HepG2 (cell line): Measurements from ENCODE around the gene DCLK1. TPM values are rescaled to one million over a fixed set of nuclear protein-coding genes. Genes with fewer than 3 reads are reported as not detected.

Source experiments
- HNF4G ChIP-seq, 2 experiments: sonication (generic) in 1 of 2; formaldehyde crosslinking in 1 of 2; IDR thresholded peaks; 2 replicates each; pipeline versions ENCODE4 v1.4.0 to v1.6.1; 2011 to 2020; ENCODE audit warnings: borderline replicate concordance in 2 of 2, low read depth in 2 of 2, mild to moderate bottlenecking in 2 of 2, low read length in 1 of 2, missing genetic modification reagents in 1 of 2, moderate library complexity in 1 of 2
- LCORL ChIP-seq, 2 experiments: fragments of 450-650 bp in 1 of 2; sonication (generic) in 1 of 2; formaldehyde crosslinking in 1 of 2; IDR thresholded peaks; 2 replicates each; pipeline versions ENCODE4 v1.5.0 to v1.6.1; 2017 to 2020; ENCODE audit warnings: antibody characterized with exemption in 1 of 2, missing genetic modification reagents in 1 of 2
- NBN ChIP-seq: fragments of 450-650 bp; conservative IDR thresholded peaks from 2 replicates; pipeline ENCODE4 v1.6.1; 2017
- TEAD2 ChIP-seq: sonication (generic); formaldehyde crosslinking; IDR thresholded peaks from 2 replicates; pipeline ENCODE4 v1.9.0; 2021; ENCODE audit warnings: missing genetic modification reagents
- TMF1 ChIP-seq: sonication (generic); formaldehyde crosslinking; IDR thresholded peaks from 2 replicates; pipeline ENCODE4 v1.8.1; 2022; ENCODE audit warnings: low read depth, missing genetic modification reagents
- YEATS4 ChIP-seq: sonication (generic); formaldehyde crosslinking; IDR thresholded peaks from 2 replicates; pipeline ENCODE4 v1.4.0; 2020; ENCODE audit warnings: missing genetic modification reagents, borderline replicate concordance
- ZNF282 ChIP-seq: fragments of 450-650 bp; IDR thresholded peaks from 2 replicates; pipeline ENCODE4 v1.6.1; 2018; ENCODE audit not compliant: partially characterized antibody
- ZNF761 ChIP-seq: sonication (generic); formaldehyde crosslinking; conservative IDR thresholded peaks from 2 replicates; pipeline ENCODE4 v1.4.0; 2020; ENCODE audit warnings: mild to moderate bottlenecking, missing genetic modification reagents
- ZNF780A ChIP-seq: sonication (generic); formaldehyde crosslinking; IDR thresholded peaks from 2 replicates; pipeline ENCODE4 v1.8.0; 2022; ENCODE audit warnings: mild to moderate bottlenecking, missing genetic modification reagents, moderate library complexity
- polyA plus RNA-seq, 8 experiments: library from polyadenylated mRNA; depleted of rRNA in 3 of 8; stranded (reverse) in 7 of 8; unstranded in 1 of 8; fragments of >200 nt; fragmentation: Illumina TruSeq in 4 of 8; extraction: Trizol in 4 of 8; gene quantifications; 2 replicates each; pipeline versions ENCODE4 v1.2.1 to v1.2.3, GENCODE V29; 2011 to 2016; ENCODE audit warnings: low read depth in 4 of 8, missing spikeins in 1 of 8, mixed read lengths in 1 of 8; ENCODE audit not compliant: insufficient read depth in 1 of 8
- total RNA-seq, 5 experiments: library from RNA; depleted of rRNA; stranded (reverse); fragments of >200 nt; fragmentation: Illumina TruSeq; extraction: Trizol; gene quantifications; 2 replicates each; pipeline ENCODE4 v1.2.3, GENCODE V29; 2016; ENCODE audit warnings: low read depth in 1 of 5
- TF ChIP-seq, protein P1 (sequence below): sonication (generic); formaldehyde crosslinking; IDR thresholded peaks from 2 replicates; pipeline ENCODE4 v1.4.0; 2020; ENCODE audit warnings: missing genetic modification reagents
- TF ChIP-seq, protein P2 (sequence below): sonication (generic); formaldehyde crosslinking; IDR thresholded peaks from 2 replicates; pipeline ENCODE4 v1.4.0; 2020; ENCODE audit warnings: missing genetic modification reagents

The DCLK1 gene
- total and polyA plus RNA-seq, 2 of the 13 experiments (the other 11 are each of a cell fraction or from before 2014, with no cell fraction given): not detected

DNA sequence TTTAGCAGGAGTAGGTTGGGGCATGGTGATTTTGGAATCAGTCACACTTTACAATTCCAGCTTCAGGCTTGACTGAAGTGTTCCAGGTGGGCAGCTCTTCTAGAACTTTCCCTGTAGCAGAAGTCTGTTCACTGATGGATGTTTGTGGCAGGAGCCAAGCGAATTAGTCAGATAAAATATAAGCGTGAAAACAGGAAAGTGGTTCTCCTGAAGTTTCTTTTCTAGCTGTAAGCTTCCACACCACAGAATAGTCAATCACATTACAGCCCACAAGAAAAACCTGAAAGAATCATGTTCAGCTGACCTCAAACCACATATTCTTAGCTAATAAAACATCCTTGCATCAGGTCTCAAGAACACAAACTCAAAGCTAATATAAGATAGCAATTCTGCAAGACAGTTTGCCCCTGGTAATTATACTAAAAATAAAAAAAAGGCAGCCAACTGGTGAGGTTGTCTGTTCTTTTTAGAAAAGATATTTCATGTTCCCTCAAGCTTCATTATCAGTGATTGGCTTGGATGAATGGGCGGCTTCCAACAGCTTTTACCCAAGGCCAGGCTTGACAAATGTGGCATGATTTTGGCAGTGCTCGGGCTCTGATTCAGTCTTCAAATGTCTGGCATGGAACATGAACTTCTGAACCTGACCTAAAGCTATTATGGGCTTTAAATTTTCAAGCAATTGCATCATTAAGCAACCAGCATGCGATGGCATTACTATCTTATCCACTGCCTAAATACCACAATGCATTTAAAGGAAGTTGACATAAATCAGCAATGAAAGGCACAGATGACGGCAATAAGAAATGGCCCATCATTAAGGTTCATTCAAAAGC, 136.8 kb downstream of the DCLK1 start (continued):
- TF ChIP-seq, protein P1, sequence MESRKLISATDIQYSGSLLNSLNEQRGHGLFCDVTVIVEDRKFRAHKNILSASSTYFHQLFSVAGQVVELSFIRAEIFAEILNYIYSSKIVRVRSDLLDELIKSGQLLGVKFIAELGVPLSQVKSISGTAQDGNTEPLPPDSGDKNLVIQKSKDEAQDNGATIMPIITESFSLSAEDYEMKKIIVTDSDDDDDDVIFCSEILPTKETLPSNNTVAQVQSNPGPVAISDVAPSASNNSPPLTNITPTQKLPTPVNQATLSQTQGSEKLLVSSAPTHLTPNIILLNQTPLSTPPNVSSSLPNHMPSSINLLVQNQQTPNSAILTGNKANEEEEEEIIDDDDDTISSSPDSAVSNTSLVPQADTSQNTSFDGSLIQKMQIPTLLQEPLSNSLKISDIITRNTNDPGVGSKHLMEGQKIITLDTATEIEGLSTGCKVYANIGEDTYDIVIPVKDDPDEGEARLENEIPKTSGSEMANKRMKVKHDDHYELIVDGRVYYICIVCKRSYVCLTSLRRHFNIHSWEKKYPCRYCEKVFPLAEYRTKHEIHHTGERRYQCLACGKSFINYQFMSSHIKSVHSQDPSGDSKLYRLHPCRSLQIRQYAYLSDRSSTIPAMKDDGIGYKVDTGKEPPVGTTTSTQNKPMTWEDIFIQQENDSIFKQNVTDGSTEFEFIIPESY (CRISPR knock-in tag): no peak
- no peak for TF ChIP-seq YEATS4 (CRISPR knock-in tag)
- no peak for TF ChIP-seq ZNF761 (CRISPR knock-in tag)
- TF ChIP-seq TMF1: no peak
- TF ChIP-seq, protein P2, sequence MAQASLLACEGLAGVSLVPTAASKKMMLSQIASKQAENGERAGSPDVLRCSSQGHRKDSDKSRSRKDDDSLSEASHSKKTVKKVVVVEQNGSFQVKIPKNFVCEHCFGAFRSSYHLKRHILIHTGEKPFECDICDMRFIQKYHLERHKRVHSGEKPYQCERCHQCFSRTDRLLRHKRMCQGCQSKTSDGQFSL (CRISPR knock-in tag): no peak
- no peak for TF ChIP-seq NBN
- no peak for TF ChIP-seq LCORL (IDR thresholded peaks at IDR 0.05)
- TF ChIP-seq LCORL (CRISPR knock-in tag; IDR thresholded peaks at IDR 0.05): no peak
- TF ChIP-seq TEAD2 (CRISPR knock-in tag): no peak
- no peak for TF ChIP-seq ZNF282
- no peak for TF ChIP-seq HNF4G (IDR thresholded peaks at IDR 0.05; ENCODE audit: borderline replicate concordance, low read depth, low read length)
- TF ChIP-seq HNF4G (CRISPR knock-in tag; IDR thresholded peaks at IDR 0.05; ENCODE audit: borderline replicate concordance, low read depth): no peak
- no peak for TF ChIP-seq ZNF780A
